ENCODE results near the gene FGF12.

- TF ChIP-seq, protein P1, sequence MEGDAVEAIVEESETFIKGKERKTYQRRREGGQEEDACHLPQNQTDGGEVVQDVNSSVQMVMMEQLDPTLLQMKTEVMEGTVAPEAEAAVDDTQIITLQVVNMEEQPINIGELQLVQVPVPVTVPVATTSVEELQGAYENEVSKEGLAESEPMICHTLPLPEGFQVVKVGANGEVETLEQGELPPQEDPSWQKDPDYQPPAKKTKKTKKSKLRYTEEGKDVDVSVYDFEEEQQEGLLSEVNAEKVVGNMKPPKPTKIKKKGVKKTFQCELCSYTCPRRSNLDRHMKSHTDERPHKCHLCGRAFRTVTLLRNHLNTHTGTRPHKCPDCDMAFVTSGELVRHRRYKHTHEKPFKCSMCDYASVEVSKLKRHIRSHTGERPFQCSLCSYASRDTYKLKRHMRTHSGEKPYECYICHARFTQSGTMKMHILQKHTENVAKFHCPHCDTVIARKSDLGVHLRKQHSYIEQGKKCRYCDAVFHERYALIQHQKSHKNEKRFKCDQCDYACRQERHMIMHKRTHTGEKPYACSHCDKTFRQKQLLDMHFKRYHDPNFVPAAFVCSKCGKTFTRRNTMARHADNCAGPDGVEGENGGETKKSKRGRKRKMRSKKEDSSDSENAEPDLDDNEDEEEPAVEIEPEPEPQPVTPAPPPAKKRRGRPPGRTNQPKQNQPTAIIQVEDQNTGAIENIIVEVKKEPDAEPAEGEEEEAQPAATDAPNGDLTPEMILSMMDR (IDR thresholded peaks at IDR 0.05 in 8 of 11, conservative IDR thresholded peaks at IDR 0.05 in 3 of 11) = no peak
- no peak for TF ChIP-seq POLR2A (IDR thresholded peaks at IDR 0.05)
Measured at GRCh38 chr3:192445770-192446644, 281.3 kb downstream of the FGF12 start.
